ENCODE results near the gene GCN1. TPM values are rescaled to one million over a fixed set of nuclear protein-coding genes. Genes with fewer than 3 reads are reported as not detected.
A peak's percentile ranks its signal among the peaks of the same experiment; 100 is the strongest.

The GCN1 gene
- polyA plus RNA-seq, 2 of the 4 experiments (the other 2 are of a cell fraction): 43.2 to 64.1 TPM

GRCh38 chr12:120086801-120087621 is 107.5 kb downstream of the GCN1 start (continued):
- TF ChIP-seq MAX (IDR thresholded peaks at IDR 0.05) (peak; percentile 86), RAD21 (conservative IDR thresholded peaks at IDR 0.05 in 1 of 2, IDR thresholded peaks at IDR 0.05 in 1 of 2) (peak; percentile 79 to 81), EHMT2 (IDR thresholded peaks at IDR 0.05; ENCODE audit: low read depth) (no peak), ATOH8 (CRISPR knock-in tag; IDR thresholded peaks at IDR 0.05; ENCODE audit: low read depth) (peak; percentile 74), FOXS1 (CRISPR knock-in tag; IDR thresholded peaks at IDR 0.05) (no peak), CBX2 (IDR thresholded peaks at IDR 0.05; ENCODE audit: borderline replicate concordance, low read depth) (no peak), E2F6 (IDR thresholded peaks at IDR 0.05; ENCODE audit: borderline replicate concordance, low read depth) (peak; percentile 60), ELK1 (IDR thresholded peaks at IDR 0.05; ENCODE audit: low read depth, low read length) (no peak), USF2 (IDR thresholded peaks at IDR 0.05) (peak; percentile 73), HOXB5 (CRISPR knock-in tag; IDR thresholded peaks at IDR 0.05) (peak; percentile 72; the same call in 1 of the 2 replicates), BCL3 (IDR thresholded peaks at IDR 0.05) (peak; percentile 70; the same call in 1 of the 3 replicates), HMGXB4 (CRISPR knock-in tag; IDR thresholded peaks at IDR 0.05; ENCODE audit: borderline replicate concordance) (peak; percentile 81; the same call in 1 of the 2 replicates), HOXA7 (CRISPR knock-in tag; IDR thresholded peaks at IDR 0.05) (no peak), HDAC2 (IDR thresholded peaks at IDR 0.05) (no peak)

- Histone ChIP-seq H3K4me3 (peak overlapping the region; percentile 41), H3K27ac (peak overlapping the region; percentile 87 to 89), H3K9me3 (no peaks in the 10 kb centered on the region), H3K4me1 (peaks cover 17% of the 10 kb centered on the region), H3K4me2 (peak overlapping the region; percentile 90)
- ATAC-seq (0 out of 6 replicates have a peak, but pooled peaks of 1 of the 2 experiments have one; percentile 5), DNase-seq (ENCODE audit: low read depth in 1 of 2, low spot score in 1 of 2) (no peak), FAIRE-seq (no peak)
- TF ChIP-seq POLR2AphosphoS2 (conservative IDR thresholded peaks at IDR 0.05; ENCODE audit: low read length) (no peak), HDAC2 (IDR thresholded peaks at IDR 0.05) (no peak), EP300 (IDR thresholded peaks at IDR 0.05) (no peak), KDM5A (IDR thresholded peaks at IDR 0.05) (no peak), ELK1 (IDR thresholded peaks at IDR 0.05; ENCODE audit: low read depth, low read length) (no peak)
- WGBS (ENCODE audit: missing lambda C conversion rate): 71% methylated on average over 6 of the region's 6 CpGs
- POLR2A ChIA-PET: interaction anchor here (1.0 to 1.5 kb wide), 4 partner anchors 31 to 115 kb away, joined by 3 to 19 read pairs (median 8); partner anchors contain the start of genes BICDL1, RAB35 and RPLP0
- CTCF ChIA-PET: interaction anchor here (0.7 to 1.6 kb wide), 9 partner anchors 7 to 157 kb away, joined by 3 to 10 read pairs (median 3); no protein-coding TSS in a partner anchor
Observed at GRCh38 chr12:120085920-120086645, 108.4 kb downstream of the GCN1 start.
